A549 (cell line): ENCODE data around the gene MFN2. TPM values are rescaled to one million over a fixed set of nuclear protein-coding genes. Genes with fewer than 3 reads are reported as not detected.

Source experiments
- ATAC-seq, 2 experiments: fragments of 200-7000 bp in 1 of 2; fragments of >200 bp in 1 of 2; cut with Nextera tagmentation in 1 of 2; cut with Tn5 transposase in 1 of 2; 3 replicates each; pipeline versions ENCODE4 v1.8.0 to v1.9.1; 2018 to 2020; ENCODE audit warnings: mild to moderate bottlenecking in 1 of 2, moderate library complexity in 1 of 2
- CTCF ChIA-PET: fragments of 300-600 bp; sonication (Branson Sonifier 250); formaldehyde crosslinking; extraction: SDS; loops from one replicate; lab custom pipeline; 2021; ENCODE audit warnings: antibody characterized with exemption, inconsistent platforms; lab: Yijun Ruan, JAX
- POLR2A ChIA-PET: fragments of 350-600 bp; formaldehyde crosslinking; extraction: SDS; loops from one replicate; lab custom pipeline; 2021; ENCODE audit warnings: antibody characterized with exemption, inconsistent platforms; lab: Yijun Ruan, JAX
- DNase-seq, 2 experiments: peaks; one replicate each; pipeline versions ENCODE4 v3.0.0 to v3.0.0-alpha.2; 2011 to 2016; ENCODE audit warnings: low read depth in 1 of 2, low spot score in 1 of 2
- FAIRE-seq: peaks from 2 replicates; lab custom pipeline; 2011; peaks lifted over from hg19 to GRCh38; lab: Jason Lieb, UNC
- H3K27ac ChIP-seq, 2 experiments: fragments of >200 bp; sonication (Bioruptor Twin); formaldehyde crosslinking; 3 replicates each; pipeline ENCODE4 v1.5.1; 2016 to 2017
- H3K4me1 ChIP-seq: fragments of >200 bp; sonication (Bioruptor Twin); formaldehyde crosslinking; 3 replicates; pipeline ENCODE4 v1.6.1; 2016
- H3K4me2 ChIP-seq: fragments of >200 bp; sonication (Bioruptor Twin); formaldehyde crosslinking; 3 replicates; pipeline ENCODE4 v1.6.1; 2016
- H3K4me3 ChIP-seq: fragments of >200 bp; sonication (Bioruptor Twin); formaldehyde crosslinking; 3 replicates; pipeline ENCODE4 v1.5.1; 2016
- H3K9me3 ChIP-seq: fragments of >200 bp; sonication (Bioruptor Twin); formaldehyde crosslinking; 3 replicates; pipeline ENCODE4 v1.6.1; 2016
- CBX2 ChIP-seq: fragments of 200-600 bp; sonication (generic); IDR thresholded peaks from 2 replicates; pipeline ENCODE4 v1.6.1; 2016; ENCODE audit warnings: low read depth, mild to moderate bottlenecking, borderline replicate concordance
- CHD4 ChIP-seq: fragments of 200-600 bp; sonication (generic); IDR thresholded peaks from 2 replicates; pipeline ENCODE4 v1.6.1; 2016; ENCODE audit warnings: antibody characterized with exemption, mild to moderate bottlenecking, borderline replicate concordance
- EHF ChIP-seq: fragments of 250-450 bp; sonication (Bioruptor Pico); IDR thresholded peaks from 2 replicates; pipeline ENCODE4 v1.5.0; 2020; ENCODE audit warnings: mild to moderate bottlenecking
- EHMT2 ChIP-seq: fragments of 200-600 bp; sonication (generic); IDR thresholded peaks from 2 replicates; pipeline ENCODE4 v1.6.1; 2016; ENCODE audit warnings: antibody characterized with exemption, low read depth, mild to moderate bottlenecking, moderate library complexity
- EP300 ChIP-seq, 2 experiments: fragments of >200 bp; sonication (Bioruptor Twin); formaldehyde crosslinking; IDR thresholded peaks; 2 replicates in 1 of 2; 3 replicates in 1 of 2; pipeline ENCODE4 v1.6.1; 2016 to 2017
- FOSL2 ChIP-seq, 2 experiments: fragments of 450-650 bp in 1 of 2; fragments of >200 bp in 1 of 2; sonication (Bioruptor Twin) in 1 of 2; formaldehyde crosslinking; IDR thresholded peaks; 2 replicates each; pipeline versions ENCODE4 v1.5.0 to v1.6.1; 2016 to 2020; ENCODE audit warnings: mild to moderate bottlenecking in 1 of 2, moderate library complexity in 1 of 2
- HES2 ChIP-seq: fragments of >200 bp; sonication (Bioruptor Twin); formaldehyde crosslinking; IDR thresholded peaks from 2 replicates; pipeline ENCODE4 v1.6.1; 2016
- HEYL ChIP-seq: fragments of 250-450 bp; sonication (Bioruptor Pico); IDR thresholded peaks from 2 replicates; pipeline ENCODE4 v1.8.0; 2021; ENCODE audit warnings: mild to moderate bottlenecking, moderate library complexity
- HOXB5 ChIP-seq: fragments of 250-450 bp; sonication (Bioruptor Pico); IDR thresholded peaks from 2 replicates; pipeline ENCODE4 v1.5.0; 2020; ENCODE audit warnings: mild to moderate bottlenecking, moderate library complexity
- KDM5A ChIP-seq: fragments of 200-600 bp; sonication (generic); IDR thresholded peaks from 2 replicates; pipeline ENCODE4 v1.6.1; 2016; ENCODE audit warnings: antibody characterized with exemption, mild to moderate bottlenecking
- MAFK ChIP-seq: fragments of 450-650 bp; IDR thresholded peaks from 2 replicates; pipeline ENCODE4 v1.6.1; 2014; ENCODE audit not compliant: partially characterized antibody
- MAX ChIP-seq: IDR thresholded peaks from 2 replicates; pipeline ENCODE4 v1.6.1; 2012
- NFE2L2 ChIP-seq: fragments of 150-350 bp; conservative IDR thresholded peaks from 2 replicates; pipeline ENCODE4 v1.6.1; 2014; ENCODE audit warnings: low read length
- POLR2A ChIP-seq: IDR thresholded peaks from 2 replicates; pipeline ENCODE4 v1.6.1; 2012; ENCODE audit warnings: mild to moderate bottlenecking, low read length
- RAD21 ChIP-seq, 2 experiments: fragments of >200 bp in 1 of 2; sonication (Bioruptor Twin) in 1 of 2; formaldehyde crosslinking in 1 of 2; IDR thresholded peaks in 1 of 2; conservative IDR thresholded peaks in 1 of 2; 2 replicates in 1 of 2; 3 replicates in 1 of 2; pipeline ENCODE4 v1.6.1; 2012 to 2018; ENCODE audit warnings: inconsistent platforms in 1 of 2
- RCOR1 ChIP-seq: fragments of 150-350 bp; IDR thresholded peaks from 2 replicates; pipeline ENCODE4 v1.6.1; 2014; ENCODE audit warnings: antibody characterized with exemption, low read length, low read depth
- RFX5 ChIP-seq: fragments of 450-650 bp; IDR thresholded peaks from 2 replicates; pipeline ENCODE4 v1.7.1; 2014; ENCODE audit warnings: antibody characterized with exemption, mild to moderate bottlenecking, moderate library complexity
- RNF2 ChIP-seq: fragments of 200-600 bp; sonication (generic); IDR thresholded peaks from 2 replicates; pipeline ENCODE4 v1.6.1; 2016; ENCODE audit warnings: low read depth, mild to moderate bottlenecking, antibody characterized with exemption, moderate library complexity, borderline replicate concordance
- TP53 ChIP-seq: fragments of 250-450 bp; sonication (Bioruptor Pico); IDR thresholded peaks from 2 replicates; pipeline ENCODE4 v1.5.0; 2021; ENCODE audit warnings: mild to moderate bottlenecking, moderate library complexity
- ZFP36 ChIP-seq: fragments of 450-650 bp; IDR thresholded peaks from 2 replicates; pipeline ENCODE4 v1.6.1; 2014; ENCODE audit warnings: borderline replicate concordance; ENCODE audit not compliant: partially characterized antibody
- WGBS: methylation state at CpG from one replicate; pipeline ENCODE4 v1.1.6; 2017; ENCODE audit errors: missing lambda C conversion rate; 5-methylcytosine and 5-hydroxymethylcytosine counted together
- polyA plus RNA-seq, 4 experiments: library from polyadenylated mRNA; depleted of rRNA in 3 of 4; stranded (reverse); fragments of >200 nt; fragmentation: RNase III in 1 of 4; extraction: RNeasy Plus Mini Kit Qiagen cat#74134 plus additional on column Dnase treatment in 1 of 4; gene quantifications; 2 replicates in 3 of 4; 3 replicates in 1 of 4; pipeline ENCODE4 v1.2.3, GENCODE V29; 2011 to 2017
- TF ChIP-seq, protein P1 (sequence below): IDR thresholded peaks from 2 replicates; pipeline ENCODE4 v1.6.1; 2012; ENCODE audit warnings: low read depth, borderline replicate concordance

MFN2 gene
- polyA plus RNA-seq, 2 of the 4 experiments (the other 2 are of a cell fraction): 34.7 to 36.8 TPM

DNA sequence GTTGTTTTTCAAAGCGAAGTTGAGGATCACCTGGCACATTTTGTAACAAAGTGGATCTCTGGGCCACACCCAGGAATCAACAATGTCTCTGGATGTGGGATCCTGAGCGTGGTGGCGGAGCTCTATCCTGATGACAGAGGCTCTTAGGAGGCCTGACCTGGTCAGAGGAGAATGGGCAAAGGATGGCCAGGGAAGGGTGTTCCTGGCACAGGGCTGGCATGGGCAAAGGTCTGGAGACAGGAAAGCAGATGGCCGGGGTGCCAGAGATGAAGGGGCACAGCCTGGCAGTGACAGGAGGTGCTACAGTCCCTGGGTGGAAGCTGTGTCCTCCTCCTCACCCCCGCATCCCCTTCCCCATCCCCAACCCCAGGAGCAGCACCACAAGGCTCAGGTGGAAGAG, 20.0 kb upstream of the MFN2 start:
- ChIA-PET POLR2A (no interaction called here), CTCF (no interaction called here)
- no peak for ATAC-seq
- Histone ChIP-seq H3K4me1 (no peaks in the 10 kb centered on the region), H3K9me3 (no peaks in the 10 kb centered on the region), H3K27ac (no peak overlapping the region), H3K4me2 (no peak overlapping the region), H3K4me3 (no peak overlapping the region)
- no peak for FAIRE-seq
- no peak for DNase-seq
- 87% methylated on average over 5 of the region's 5 CpGs for WGBS
- TF ChIP-seq HEYL (no peak), POLR2A (no peak), EHF (CRISPR knock-in tag) (no peak), KDM5A (no peak), HOXB5 (CRISPR knock-in tag) (no peak), NFE2L2 (no peak), FOSL2 (IDR thresholded peaks at IDR 0.05) (no peak), FOSL2 (CRISPR knock-in tag; IDR thresholded peaks at IDR 0.05) (no peak), CHD4 (no peak), RAD21 (conservative IDR thresholded peaks at IDR 0.05 in 1 of 2, IDR thresholded peaks at IDR 0.05 in 1 of 2) (no peak), MAFK (no peak)
- TF ChIP-seq, protein P1, sequence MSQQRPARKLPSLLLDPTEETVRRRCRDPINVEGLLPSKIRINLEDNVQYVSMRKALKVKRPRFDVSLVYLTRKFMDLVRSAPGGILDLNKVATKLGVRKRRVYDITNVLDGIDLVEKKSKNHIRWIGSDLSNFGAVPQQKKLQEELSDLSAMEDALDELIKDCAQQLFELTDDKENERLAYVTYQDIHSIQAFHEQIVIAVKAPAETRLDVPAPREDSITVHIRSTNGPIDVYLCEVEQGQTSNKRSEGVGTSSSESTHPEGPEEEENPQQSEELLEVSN: no peak

GRCh38 chr1:11960715-11961114, 19.5 kb upstream of the MFN2 start:
- CTCF ChIA-PET: no interaction called here
- no peak for DNase-seq
- no peak overlapping the region for H3K27ac ChIP-seq
- no peak for TF ChIP-seq NFE2L2
- TF ChIP-seq TP53 (CRISPR knock-in tag): no peak
- no peak for TF ChIP-seq ZFP36
- no peak for TF ChIP-seq CHD4
- no peak for TF ChIP-seq RCOR1
- TF ChIP-seq EHMT2: no peak
- no peak for TF ChIP-seq FOSL2 (IDR thresholded peaks at IDR 0.05)
- TF ChIP-seq FOSL2 (CRISPR knock-in tag; IDR thresholded peaks at IDR 0.05): no peak
- TF ChIP-seq RNF2: no peak
- TF ChIP-seq MAX: no peak
- H3K9me3 ChIP-seq: no peaks in the 10 kb centered on the region
- POLR2A ChIA-PET: no interaction called here
- H3K4me3 ChIP-seq: no peak overlapping the region
- no peaks in the 10 kb centered on the region for H3K4me1 ChIP-seq
- FAIRE-seq: no peak
- ATAC-seq: no peak
- WGBS: 54% methylated on average over 2 of the region's 6 CpGs
- H3K4me2 ChIP-seq: no peak overlapping the region

GRCh38 chr1:11961230-11961629, 19.0 kb upstream of the MFN2 start:
- H3K9me3 ChIP-seq: no peaks in the 10 kb centered on the region
- FAIRE-seq (no peak), DNase-seq (no peak), ATAC-seq (no peak)
- no peak overlapping the region for H3K4me3 ChIP-seq
- ChIA-PET CTCF (no interaction called here), POLR2A (no interaction called here)
- H3K4me2 ChIP-seq: no peak overlapping the region
- WGBS: 83% methylated on average over 4 of the region's 4 CpGs
- TF ChIP-seq RFX5: no peak
- TF ChIP-seq HES2: no peak
- TF ChIP-seq, protein P1: no peak
- no peak for TF ChIP-seq CBX2
- no peak for TF ChIP-seq RNF2
- TF ChIP-seq EP300 (IDR thresholded peaks at IDR 0.05): no peak
- TF ChIP-seq FOSL2 (IDR thresholded peaks at IDR 0.05): no peak
- TF ChIP-seq FOSL2 (CRISPR knock-in tag; IDR thresholded peaks at IDR 0.05): no peak
- H3K4me1 ChIP-seq: no peaks in the 10 kb centered on the region
- H3K27ac ChIP-seq: no peak overlapping the region
